Left renal pelvis (tissue), 4 donors: ENCODE data around the gene MYLIP. TPM values are rescaled to one million over a fixed set of nuclear protein-coding genes. Genes with fewer than 3 reads are reported as not detected.
A peak's percentile ranks its signal among the peaks of the same experiment; 100 is the strongest.

Source experiments
- DNase-seq, 4 donors: peaks; one replicate each; pipeline ENCODE4 v3.0.0-alpha.2; 2013; ENCODE audit warnings: low read depth in 4 of 4, low spot score in 3 of 4
- polyA plus RNA-seq, 4 donors: library from polyadenylated mRNA; unstranded; fragments of 120-200 nt; gene quantifications; one replicate each; pipeline ENCODE4 v1.2.1, GENCODE V29; 2013; ENCODE audit not compliant: insufficient read length in 4 of 4

The MYLIP gene
- polyA plus RNA-seq, 4 donors: 32.4 to 50.2 (median 49.0) TPM

- no peak for DNase-seq
Measured at GRCh38 chr6:16106991-16107787, 21.7 kb upstream of the MYLIP start.

- no peak for DNase-seq
Measured at GRCh38 chr6:16108419-16108818, 20.5 kb upstream of the MYLIP start.

- no peak for DNase-seq
Measured at GRCh38 chr6:16108921-16109658, 19.8 kb upstream of the MYLIP start.

- no peak for DNase-seq
Measured at GRCh38 chr6:16109659-16110305, 19.1 kb upstream of the MYLIP start.

- no peak for DNase-seq
Measured at GRCh38 chr6:16118825-16119224, 10.1 kb upstream of the MYLIP start.

- DNase-seq: no peak
Measured at GRCh38 chr6:16121339-16121738, 7.5 kb upstream of the MYLIP start.

GRCh38 chr6:16122197-16122596 is 6.7 kb upstream of the MYLIP start:
- DNase-seq: no peak

- DNase-seq: no peak
Measured at GRCh38 chr6:16124198-16125180, 4.4 kb upstream of the MYLIP start.

- no peak for DNase-seq
Measured at GRCh38 chr6:16126056-16126455, 2.8 kb upstream of the MYLIP start.

GRCh38 chr6:16126861-16127260 is 2.0 kb upstream of the MYLIP start:
- DNase-seq: no peak

- no peak for DNase-seq
Measured at GRCh38 chr6:16127471-16127870, 1.4 kb upstream of the MYLIP start.

GRCh38 chr6:16129623-16130401 is 926 bp downstream of the MYLIP start:
- DNase-seq: no peak

- no peak for DNase-seq
Measured at GRCh38 chr6:16130437-16130891, 1.6 kb downstream of the MYLIP start.

GRCh38 chr6:16130932-16131387 is 2.1 kb downstream of the MYLIP start:
- DNase-seq: peak in 2 of 4 donors; percentile 70 to 84

- no peak for DNase-seq
Measured at GRCh38 chr6:16132909-16133308, 4.0 kb downstream of the MYLIP start.

- DNase-seq: no peak
Measured at GRCh38 chr6:16134430-16134829, 5.5 kb downstream of the MYLIP start.

GRCh38 chr6:16135066-16135465 is 6.2 kb downstream of the MYLIP start:
- no peak for DNase-seq

GRCh38 chr6:16136091-16136490 is 7.2 kb downstream of the MYLIP start:
- no peak for DNase-seq
